Activated CD4-positive, alpha-beta T cell treated with anti-CD3 and anti-CD28 coated beads, Interleukin-2, amount 50 U/mL, for 24 hours (primary cell): Measurements from ENCODE around the gene EPN2.

ENCODE experiments used
- DNase-seq, 2 donors: peaks; one replicate each; pipeline ENCODE4 v3.0.0-alpha.2; 2020; ENCODE audit warnings: low read depth in 1 of 2, low spot score in 1 of 2

EPN2 gene

GRCh38 chr17:19291646-19292376 lies 54.6 kb downstream of the EPN2 start:
- no peak for DNase-seq

GRCh38 chr17:19292377-19292711 lies 55.2 kb downstream of the EPN2 start:
- no peak for DNase-seq

GRCh38 chr17:19294443-19294842 lies 57.3 kb downstream of the EPN2 start:
- DNase-seq: no peak

GRCh38 chr17:19295473-19296135 lies 58.4 kb downstream of the EPN2 start:
- DNase-seq: no peak

GRCh38 chr17:19296786-19297778 lies 59.9 kb downstream of the EPN2 start:
- no peak for DNase-seq

- DNase-seq: no peak
These were observed 61.5 kb downstream of the EPN2 start for GRCh38 chr17:19298569-19299213.

- DNase-seq: no peak
These were observed 62.1 kb downstream of the EPN2 start for GRCh38 chr17:19299214-19299747.

GRCh38 chr17:19299866-19300265 lies 62.7 kb downstream of the EPN2 start:
- no peak for DNase-seq

GRCh38 chr17:19301274-19301951 lies 64.2 kb downstream of the EPN2 start:
- no peak for DNase-seq

GRCh38 chr17:19301973-19302372 lies 64.8 kb downstream of the EPN2 start:
- no peak for DNase-seq

GRCh38 chr17:19302791-19303331 lies 65.7 kb downstream of the EPN2 start:
- no peak for DNase-seq

GRCh38 chr17:19303367-19303776 lies 66.2 kb downstream of the EPN2 start:
- DNase-seq: no peak

GRCh38 chr17:19304209-19304608 lies 67.0 kb downstream of the EPN2 start:
- no peak for DNase-seq

- no peak for DNase-seq
These were observed 67.6 kb downstream of the EPN2 start for GRCh38 chr17:19304751-19305150.

GRCh38 chr17:19305256-19305655 lies 68.1 kb downstream of the EPN2 start:
- no peak for DNase-seq

GRCh38 chr17:19305761-19306159 lies 68.6 kb downstream of the EPN2 start:
- no peak for DNase-seq

- DNase-seq: peak in 1 of 2 donors; percentile 27
These were observed 69.3 kb downstream of the EPN2 start for GRCh38 chr17:19306160-19307111.

- DNase-seq: no peak
These were observed 70.4 kb downstream of the EPN2 start for GRCh38 chr17:19307521-19307920.

GRCh38 chr17:19308398-19308797 lies 71.2 kb downstream of the EPN2 start:
- DNase-seq: no peak
